Stimulated activated CD8-positive, alpha-beta memory T cell treated with anti-CD3 and anti-CD28 coated beads, Interleukin-4, amount 100 ng/mL, for 1 hour (primary cell): ENCODE measurements around the gene PYGO1.
"Not testable (repeated sequence)": the region's sequence is repeated elsewhere in the genome, so short reads cannot be mapped to it uniquely, and the experiment has no call there.

Experiments
- DNase-seq, 2 donors: peaks; one replicate each; pipeline ENCODE4 v3.0.0-alpha.2; 2020; ENCODE audit warnings: low read depth in 2 of 2, low spot score in 1 of 2

Gene PYGO1

GRCh38 chr15:55573224-55573623 is 14.9 kb downstream of the PYGO1 start:
- no peak for DNase-seq

DNA sequence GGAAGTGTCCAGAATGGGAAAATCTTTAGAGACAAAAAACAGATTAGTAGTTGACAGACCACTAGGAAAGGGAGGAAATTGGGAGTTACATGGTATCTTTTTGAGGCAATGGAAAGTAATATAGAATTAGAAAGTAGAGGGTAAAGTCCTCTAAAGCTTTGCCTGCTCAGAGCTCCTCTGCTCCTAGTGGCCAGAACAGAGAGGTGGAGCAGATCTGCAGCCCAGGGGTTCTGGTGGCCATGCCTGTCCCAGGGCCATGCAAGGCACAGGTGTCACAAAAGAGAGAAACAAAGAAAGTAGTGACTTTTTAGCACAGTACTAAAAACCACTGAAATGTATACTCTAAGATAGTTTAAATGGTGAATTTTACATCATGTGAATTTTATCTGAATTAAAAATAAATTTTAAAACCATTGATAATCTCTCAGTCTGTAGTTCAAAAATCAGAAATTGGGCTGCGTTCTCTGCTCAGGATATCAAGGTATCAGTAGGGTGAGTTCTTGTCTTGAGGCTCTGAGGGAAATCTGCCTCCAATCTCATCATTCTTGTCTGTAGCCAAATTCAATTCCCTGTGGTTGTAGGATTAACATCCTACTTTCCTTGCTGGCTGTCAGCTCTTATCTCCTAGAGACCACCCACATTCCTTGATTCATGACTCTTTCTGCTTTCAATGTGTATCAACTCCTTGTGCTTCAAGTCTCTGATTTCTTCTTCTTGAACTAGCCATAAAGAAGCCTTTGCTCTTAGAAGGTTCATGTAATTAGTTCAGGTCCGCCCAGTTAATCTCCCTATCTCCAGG is 23.6 kb downstream of the PYGO1 start:
- DNase-seq, result no peak

GRCh38 chr15:55562601-55563000 is 25.5 kb downstream of the PYGO1 start:
- no peak for DNase-seq

DNA sequence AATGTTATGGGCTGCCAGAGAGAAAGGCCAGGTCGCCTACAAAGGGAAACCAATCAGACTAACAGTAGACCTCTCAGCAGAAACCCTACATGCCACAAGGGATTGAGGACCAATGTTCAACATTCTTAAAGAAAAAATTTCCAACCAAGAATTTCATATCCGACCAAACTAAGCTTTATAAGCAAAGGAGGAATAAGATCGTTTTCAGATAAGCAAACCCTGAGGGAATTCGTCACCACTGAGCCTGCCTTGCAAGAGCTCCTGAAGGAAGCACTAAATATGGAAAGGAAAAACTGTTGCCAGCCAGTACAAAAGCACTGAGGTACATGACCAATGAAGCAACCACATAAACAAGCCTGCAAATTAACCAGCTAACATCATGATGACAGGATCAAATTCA is 33.1 kb downstream of the PYGO1 start:
- no peak for DNase-seq

DNA sequence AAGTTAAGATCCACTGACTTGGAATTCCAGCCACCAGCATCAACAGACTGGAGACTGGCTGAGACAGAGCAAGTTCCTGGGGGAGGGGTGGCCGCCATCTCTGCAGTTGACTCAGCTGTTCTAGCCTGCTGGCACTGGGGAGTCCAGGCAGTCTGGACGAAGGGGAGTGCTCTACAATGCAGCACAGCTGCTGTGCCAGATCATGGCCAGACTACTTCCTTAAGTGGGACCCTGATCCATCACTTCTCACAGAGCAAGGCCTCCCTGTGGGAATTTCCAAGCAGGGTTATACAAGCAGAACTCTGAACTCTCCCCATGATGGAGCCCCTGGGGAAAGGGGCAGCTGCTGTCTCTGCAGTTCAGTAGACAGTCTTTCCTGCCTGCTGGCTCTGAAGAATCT is 35.2 kb downstream of the PYGO1 start:
- DNase-seq, result no peak

GRCh38 chr15:55552451-55552850 is 35.7 kb downstream of the PYGO1 start:
- no peak for DNase-seq

DNA sequence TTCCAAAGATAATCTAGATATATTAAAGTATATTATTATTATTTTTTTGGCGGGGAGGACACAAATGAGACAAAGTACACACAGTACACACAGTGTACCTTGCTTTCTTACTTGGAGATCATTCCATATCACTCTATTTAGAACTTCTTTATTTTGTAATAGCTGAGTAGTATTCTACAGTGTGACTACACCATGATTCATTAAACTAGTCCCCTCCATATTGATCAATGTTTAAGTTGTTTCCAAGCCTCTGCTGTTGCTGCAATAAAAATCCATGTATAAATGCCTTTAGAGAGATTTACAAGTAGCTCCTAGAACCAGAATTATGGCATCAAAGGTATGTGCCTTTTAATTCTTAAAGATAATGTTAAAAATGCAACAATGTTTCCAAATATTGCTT is 38.8 kb downstream of the PYGO1 start:
- DNase-seq, result no peak

- DNase-seq, result no peak
Measured at GRCh38 chr15:55546718-55547117, 41.4 kb downstream of the PYGO1 start.

GRCh38 chr15:55535436-55535835 is 52.7 kb downstream of the PYGO1 start:
- no peak for DNase-seq

DNA sequence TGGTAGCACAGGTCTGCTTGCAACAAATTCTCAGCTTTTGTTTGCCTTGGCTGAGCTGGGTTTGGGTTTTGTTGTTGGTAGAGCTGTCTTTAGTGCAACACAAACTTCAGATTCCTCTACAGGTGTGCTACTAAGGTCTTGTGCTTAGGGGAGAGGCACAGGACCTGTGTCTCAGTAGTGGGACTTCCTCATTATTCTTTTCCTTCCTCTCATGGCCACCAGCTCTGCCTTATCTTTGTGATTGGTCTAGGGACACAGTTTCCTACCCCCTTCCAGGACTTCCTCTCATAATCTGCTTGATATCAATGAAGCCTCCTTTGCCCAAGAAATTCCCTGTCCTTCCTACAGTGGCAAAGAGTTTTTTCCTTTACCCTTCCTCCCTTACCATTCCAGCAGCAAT is 55.2 kb downstream of the PYGO1 start:
- DNase-seq, result no peak

- no peak for DNase-seq
Measured at GRCh38 chr15:55530861-55531313, 57.3 kb downstream of the PYGO1 start.

DNA sequence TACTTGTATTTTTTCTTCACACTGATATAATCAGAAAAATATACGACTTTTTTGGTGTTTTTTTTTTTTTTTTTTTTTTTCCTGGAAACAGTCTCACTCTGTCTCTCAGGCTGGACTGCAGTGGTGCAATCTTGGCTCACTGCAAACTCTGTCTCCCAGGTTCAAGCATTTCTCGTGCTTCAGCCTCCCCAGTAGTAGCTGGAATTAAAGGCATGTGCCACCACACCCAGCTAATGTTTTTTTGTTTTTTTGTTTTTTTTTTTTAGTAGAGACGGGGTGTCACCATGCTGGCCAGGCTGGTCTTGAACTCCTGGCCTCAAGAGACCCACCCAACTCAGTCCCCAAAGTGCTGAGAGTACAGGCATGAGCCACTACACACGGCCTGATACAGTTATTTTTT is 59.3 kb downstream of the PYGO1 start:
- no peak for DNase-seq

- DNase-seq, result no peak
Measured at GRCh38 chr15:55527150-55527549, 61.0 kb downstream of the PYGO1 start.

- no peak for DNase-seq
Measured at GRCh38 chr15:55526559-55527036, 61.5 kb downstream of the PYGO1 start.

DNA sequence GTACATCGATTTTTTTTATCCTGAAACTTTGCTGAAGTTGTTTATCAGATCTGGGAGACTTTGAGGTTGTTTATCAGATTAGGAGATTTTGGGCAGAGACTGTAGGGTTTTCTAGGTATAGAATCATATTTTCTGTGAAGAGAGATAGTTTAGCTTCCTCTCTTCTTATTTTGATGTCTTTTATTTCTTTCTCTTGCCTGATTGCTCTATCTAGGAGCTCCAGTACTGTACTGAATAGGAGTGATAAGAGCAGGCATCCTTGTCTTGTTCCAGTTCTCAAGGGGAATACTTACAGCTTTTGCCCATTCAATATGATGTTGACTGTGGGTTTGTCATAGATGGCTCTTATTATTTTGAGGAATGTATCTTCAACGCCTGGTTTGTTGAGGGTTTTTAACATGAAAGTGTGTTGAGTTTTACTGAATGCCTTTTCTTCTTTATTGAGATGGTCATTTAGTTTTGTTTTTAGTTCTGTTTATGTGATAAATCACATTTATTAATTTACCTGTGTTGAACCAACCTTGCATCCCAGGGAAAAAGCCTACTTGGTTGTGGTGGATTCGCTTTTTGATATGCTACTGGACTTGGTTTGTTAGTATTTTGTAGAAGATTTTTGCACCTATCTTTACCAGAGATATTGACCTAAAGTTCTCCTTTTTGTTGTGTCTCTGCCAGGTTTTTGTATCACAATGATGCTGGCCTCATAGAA is 65.2 kb downstream of the PYGO1 start:
- no peak for DNase-seq

GRCh38 chr15:55518641-55519040 is 69.5 kb downstream of the PYGO1 start:
- no peak for DNase-seq

- DNase-seq, result no peak
Measured at GRCh38 chr15:55518009-55518408, 70.1 kb downstream of the PYGO1 start.

DNA sequence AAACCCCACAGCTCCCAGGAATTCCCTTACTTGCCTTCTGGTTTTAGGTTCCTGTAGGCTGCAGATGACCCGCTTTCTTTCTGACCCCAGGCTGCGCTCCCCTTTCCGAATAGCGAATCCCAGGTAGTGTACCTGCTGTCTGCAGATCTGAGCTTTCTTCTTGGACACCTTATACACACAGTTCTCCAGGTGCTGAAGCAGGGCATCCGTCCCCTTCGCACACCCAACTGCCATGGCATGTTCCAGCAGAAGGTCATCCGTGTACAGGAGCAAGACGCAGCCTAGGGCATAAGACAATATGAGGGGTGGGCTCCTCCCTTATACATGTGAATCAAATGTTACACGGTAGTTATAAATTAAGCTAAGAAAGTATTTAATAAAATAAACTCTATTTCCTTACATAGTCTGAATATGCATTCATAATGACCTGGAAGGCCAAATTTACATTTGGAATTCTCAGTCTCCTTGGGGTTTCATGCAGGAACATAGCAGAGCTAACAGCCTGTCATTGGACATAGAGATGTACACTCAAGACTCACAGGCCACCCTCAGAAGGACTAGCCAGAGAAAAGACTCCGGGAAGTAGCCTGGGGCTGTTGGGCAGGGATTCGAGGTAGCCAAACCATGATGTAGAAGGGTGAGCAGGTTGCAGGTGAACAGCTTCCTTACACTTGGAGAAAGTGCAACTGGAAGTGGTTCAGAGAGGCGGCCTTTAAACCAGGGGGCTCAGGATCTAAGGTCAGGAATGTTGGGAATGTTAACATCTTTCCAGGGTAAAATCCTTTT is 72.0 kb downstream of the PYGO1 start:
- DNase-seq, result no peak

DNA sequence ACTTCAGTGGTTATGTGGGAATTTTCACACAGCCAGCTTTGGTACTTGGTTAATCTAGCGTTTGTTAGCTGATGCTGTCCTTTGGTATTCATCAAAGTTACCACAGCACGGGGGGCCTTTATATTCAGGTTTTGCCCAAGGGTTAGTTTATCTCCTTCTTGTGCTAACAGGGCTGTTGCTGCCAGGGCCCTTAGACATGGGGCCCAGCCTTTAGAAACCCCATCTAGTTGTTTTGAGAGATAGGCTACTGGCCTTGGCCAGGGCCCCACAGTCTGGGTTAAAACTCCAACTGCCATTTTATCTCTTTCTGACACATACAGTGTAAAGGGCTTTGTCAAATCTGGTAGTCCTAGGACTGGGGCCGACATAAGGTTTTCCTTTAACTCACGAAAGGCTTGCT is 72.7 kb downstream of the PYGO1 start:
- no peak for DNase-seq

DNA sequence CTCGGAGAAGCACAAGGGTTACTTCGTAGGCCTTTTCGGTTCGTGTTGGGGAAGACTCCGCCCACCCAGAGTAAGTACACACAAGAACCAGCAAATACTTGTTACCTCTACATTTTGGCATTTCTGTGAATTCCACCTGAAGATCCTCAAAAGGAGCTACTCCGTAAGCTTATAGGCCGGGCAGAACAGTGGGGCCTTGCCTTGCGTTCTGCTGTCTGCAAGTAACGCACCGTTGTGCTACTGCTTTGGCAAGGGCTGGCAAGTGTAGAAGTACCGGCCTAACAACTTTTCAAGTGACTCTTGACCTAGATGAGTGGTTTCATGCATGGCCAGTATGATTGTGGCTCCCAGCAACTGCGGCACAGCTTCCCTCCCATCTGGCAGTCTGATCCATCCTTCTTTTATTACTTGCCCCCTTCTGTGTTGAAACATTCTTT is 73.7 kb downstream of the PYGO1 start:
- DNase-seq, result no peak

DNA sequence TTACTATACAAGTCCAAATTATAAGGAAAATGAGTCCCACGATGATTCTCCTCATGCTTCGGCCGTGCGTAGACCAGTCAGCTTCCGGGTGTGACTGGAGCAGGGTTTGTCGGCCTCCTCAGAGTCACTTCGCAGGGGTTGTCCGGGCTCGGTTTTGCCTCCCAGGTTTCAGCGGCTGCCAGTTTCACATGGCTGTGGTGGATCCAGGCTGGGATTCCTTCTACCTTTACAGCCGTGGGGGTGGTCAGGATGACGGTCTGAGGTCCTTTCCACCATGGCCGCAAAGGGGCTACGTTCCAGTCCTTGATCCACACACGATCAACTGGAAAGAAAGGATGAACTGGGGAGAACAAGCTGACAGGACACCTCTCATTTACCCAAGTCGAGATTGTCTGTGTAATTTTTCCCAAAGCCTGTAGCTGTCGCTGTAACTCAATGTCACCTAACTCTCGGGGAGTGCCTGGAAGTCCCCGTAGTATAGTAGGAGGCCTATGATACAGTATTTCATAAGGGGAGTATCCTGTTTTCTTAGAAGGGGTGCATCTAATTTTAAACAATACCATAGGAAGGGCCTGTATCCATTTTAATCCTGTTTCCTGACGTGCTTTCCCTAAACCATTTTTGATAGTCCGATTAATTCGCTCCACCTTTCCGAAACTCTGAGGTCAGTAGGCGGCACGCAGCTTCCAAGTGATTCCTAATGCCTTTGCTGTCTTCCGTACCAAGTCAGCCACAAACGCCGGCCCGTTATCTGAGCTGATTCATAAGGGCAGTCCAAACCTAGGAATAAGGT is 74.3 kb downstream of the PYGO1 start:
- DNase-seq, result not testable (repeated sequence)
